Ishikawa (cell line): ENCODE measurements around the gene TMEM88.

Experiments used
- CEBPB ChIP-seq: IDR thresholded peaks from 2 replicates; pipeline ENCODE4 v1.6.1; 2012
- CREB1 ChIP-seq: IDR thresholded peaks from 2 replicates; pipeline ENCODE4 v1.6.1; 2012; ENCODE audit warnings: low read depth
- EGR1 ChIP-seq: IDR thresholded peaks from 2 replicates; pipeline ENCODE4 v1.6.1; 2012
- EP300 ChIP-seq: IDR thresholded peaks from 2 replicates; pipeline ENCODE4 v1.6.1; 2012; ENCODE audit warnings: borderline replicate concordance
- FOXM1 ChIP-seq: IDR thresholded peaks from 2 replicates; pipeline ENCODE4 v1.6.1; 2012; ENCODE audit warnings: low read depth, borderline replicate concordance
- MAX ChIP-seq: IDR thresholded peaks from 2 replicates; pipeline ENCODE4 v1.6.1; 2012
- NFIC ChIP-seq: IDR thresholded peaks from 2 replicates; pipeline ENCODE4 v1.6.1; 2012
- RAD21 ChIP-seq: IDR thresholded peaks from 2 replicates; pipeline ENCODE4 v1.6.1; 2012; ENCODE audit warnings: low read depth
- REST ChIP-seq: IDR thresholded peaks from 2 replicates; pipeline ENCODE4 v1.6.1; 2012; ENCODE audit warnings: low read depth, mild to moderate bottlenecking
- TAF1 ChIP-seq: IDR thresholded peaks from 2 replicates; pipeline ENCODE4 v1.6.1; 2012; ENCODE audit warnings: low read depth, mild to moderate bottlenecking
- TCF12 ChIP-seq: IDR thresholded peaks from 2 replicates; pipeline ENCODE4 v1.6.1; 2012; ENCODE audit warnings: low read depth
- TEAD4 ChIP-seq: IDR thresholded peaks from 2 replicates; pipeline ENCODE4 v1.6.1; 2012
- USF1 ChIP-seq: IDR thresholded peaks from 2 replicates; pipeline ENCODE4 v1.6.1; 2012
- YY1 ChIP-seq: IDR thresholded peaks from 2 replicates; pipeline ENCODE4 v1.6.1; 2012; ENCODE audit warnings: low read depth
- ZBTB7A ChIP-seq: IDR thresholded peaks from 2 replicates; pipeline ENCODE4 v1.6.1; 2012; ENCODE audit warnings: low read depth

The TMEM88 gene

DNA sequence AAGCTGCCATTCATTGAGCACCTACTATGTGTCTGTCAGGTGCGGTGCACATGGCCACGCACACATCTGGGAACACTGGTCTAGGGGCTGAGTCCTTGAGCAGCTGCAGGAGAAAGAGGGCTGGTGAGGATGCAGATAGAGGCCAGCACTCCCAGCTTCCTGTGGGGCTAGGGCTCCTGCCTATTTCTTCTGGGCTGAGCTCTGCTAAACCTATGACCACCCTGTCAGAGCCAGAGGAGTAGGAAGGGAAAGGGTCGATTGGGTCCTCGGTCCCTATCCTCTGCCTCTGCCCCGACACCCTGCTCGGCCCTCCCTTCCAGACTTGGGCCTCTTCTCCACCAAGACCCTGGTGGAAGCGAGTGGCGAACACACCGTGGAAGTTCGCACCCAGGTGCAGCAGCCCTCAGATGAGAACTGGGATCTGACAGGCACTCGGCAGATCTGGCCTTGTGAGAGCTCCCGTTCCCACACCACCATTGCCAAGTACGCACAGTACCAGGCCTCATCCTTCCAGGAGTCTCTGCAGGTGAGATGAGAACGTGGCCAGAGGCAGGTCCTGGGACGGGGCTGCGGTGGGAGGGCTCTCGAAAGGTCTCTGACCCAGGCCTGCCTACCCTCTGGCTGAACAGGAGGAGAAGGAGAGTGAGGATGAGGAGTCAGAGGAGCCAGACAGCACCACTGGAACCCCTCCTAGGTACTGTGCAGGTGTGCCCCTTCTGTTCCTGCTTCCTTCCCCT is 4.0 kb upstream of the TMEM88 start:
- TF ChIP-seq TEAD4 (no peak), TAF1 (no peak), REST (no peak), RAD21 (no peak), CREB1 (no peak), TCF12 (no peak), CEBPB (no peak), USF1 (no peak), YY1 (no peak), EP300 (no peak), ZBTB7A (no peak), EGR1 (no peak), MAX (no peak), FOXM1 (no peak), NFIC (no peak)

- TF ChIP-seq NFIC (no peak; the same call in 1 of the 2 replicates), EP300 (no peak), TAF1 (0 out of 2 replicates have a peak, but pooled peaks have one; percentile 31), EGR1 (no peak), TCF12 (peak; percentile 59), TEAD4 (no peak), CEBPB (no peak), USF1 (peak; percentile 51), ZBTB7A (no peak), YY1 (peak; percentile 61; the same call in 1 of the 2 replicates), MAX (peak; percentile 92), RAD21 (peak; percentile 97)
Measured at GRCh38 chr17:7851438-7852261, 3.2 kb upstream of the TMEM88 start.

DNA sequence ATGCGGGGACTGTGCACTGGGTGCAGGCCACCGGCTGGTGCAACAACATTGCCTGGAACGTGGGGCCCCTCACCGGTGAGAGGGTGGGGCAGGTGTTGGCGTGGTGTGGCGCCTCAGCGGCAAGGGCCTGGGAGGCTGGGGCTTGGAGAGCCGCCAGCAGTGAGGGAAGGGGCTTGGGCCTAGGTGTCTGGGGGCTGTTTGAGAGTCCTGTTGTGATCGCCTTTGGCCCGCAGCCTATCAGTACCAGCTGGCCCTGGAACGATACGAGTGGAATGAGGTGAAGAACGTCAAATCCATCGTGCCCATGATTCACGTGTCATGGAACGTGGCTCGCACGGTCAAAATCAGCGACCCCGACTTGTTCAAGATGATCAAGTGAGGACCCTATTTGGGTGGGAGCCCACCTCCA is 2.6 kb upstream of the TMEM88 start:
- TF ChIP-seq EGR1, result no peak
- TF ChIP-seq TCF12, result no peak
- TF ChIP-seq TEAD4, result no peak
- no peak for TF ChIP-seq FOXM1
- no peak for TF ChIP-seq REST
- no peak for TF ChIP-seq YY1
- TF ChIP-seq EP300, result no peak
- TF ChIP-seq CEBPB, result no peak
- no peak for TF ChIP-seq USF1
- TF ChIP-seq CREB1, result no peak
- no peak for TF ChIP-seq NFIC
- TF ChIP-seq TAF1, result no peak

DNA sequence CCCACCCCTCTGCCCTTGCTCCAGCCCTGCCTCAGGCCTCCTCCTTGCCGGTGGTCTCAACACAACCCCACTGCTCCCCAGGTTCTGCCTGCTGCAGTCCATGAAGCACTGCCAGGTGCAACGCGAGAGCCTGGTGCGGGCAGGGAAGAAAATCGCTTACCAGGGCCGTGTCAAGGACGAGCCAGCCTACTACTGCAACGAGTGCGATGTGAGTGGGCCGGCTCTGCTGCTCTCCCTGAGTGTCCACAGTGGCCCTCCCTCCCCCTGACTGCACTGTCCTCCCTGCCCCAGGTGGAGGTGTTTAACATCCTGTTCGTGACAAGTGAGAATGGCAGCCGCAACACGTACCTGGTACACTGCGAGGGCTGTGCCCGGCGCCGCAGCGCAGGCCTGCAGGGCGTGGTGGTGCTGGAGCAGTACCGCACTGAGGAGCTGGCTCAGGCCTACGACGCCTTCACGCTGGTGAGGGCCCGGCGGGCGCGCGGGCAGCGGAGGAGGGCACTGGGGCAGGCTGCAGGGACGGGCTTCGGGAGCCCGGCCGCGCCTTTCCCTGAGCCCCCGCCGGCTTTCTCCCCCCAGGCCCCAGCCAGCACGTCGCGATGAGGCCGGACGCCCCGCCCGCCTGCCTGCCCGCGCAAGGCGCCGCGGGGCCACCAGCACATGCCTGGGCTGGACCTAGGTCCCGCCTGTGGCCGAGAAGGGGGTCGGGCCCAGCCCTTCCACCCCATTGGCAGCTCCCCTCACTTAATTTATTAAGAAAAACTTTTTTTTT is 1.8 kb upstream of the TMEM88 start:
- no peak for TF ChIP-seq USF1
- TF ChIP-seq CEBPB, result no peak
